ENCODE data around the gene PALLD.

DNA sequence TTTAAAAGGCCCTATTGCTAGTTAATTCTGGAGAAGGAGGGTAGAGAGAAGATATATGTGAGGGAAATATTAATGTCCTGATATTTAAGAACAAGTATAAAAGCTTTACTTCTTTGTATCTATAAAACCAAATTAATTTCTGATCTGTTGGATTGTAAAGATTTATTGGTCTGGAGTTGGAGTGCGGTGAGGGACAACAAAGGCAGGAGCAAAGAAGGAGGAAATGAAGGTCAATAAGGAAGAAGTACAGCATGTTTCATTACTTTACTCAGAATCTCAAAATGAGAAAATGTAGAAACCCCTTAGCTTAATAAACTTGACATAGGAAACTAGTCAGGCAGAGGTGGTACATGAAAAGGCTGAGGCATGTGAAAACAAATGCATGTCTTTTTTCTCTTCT lies 192.9 kb downstream of the PALLD start:
- TF ChIP-seq, protein P1, sequence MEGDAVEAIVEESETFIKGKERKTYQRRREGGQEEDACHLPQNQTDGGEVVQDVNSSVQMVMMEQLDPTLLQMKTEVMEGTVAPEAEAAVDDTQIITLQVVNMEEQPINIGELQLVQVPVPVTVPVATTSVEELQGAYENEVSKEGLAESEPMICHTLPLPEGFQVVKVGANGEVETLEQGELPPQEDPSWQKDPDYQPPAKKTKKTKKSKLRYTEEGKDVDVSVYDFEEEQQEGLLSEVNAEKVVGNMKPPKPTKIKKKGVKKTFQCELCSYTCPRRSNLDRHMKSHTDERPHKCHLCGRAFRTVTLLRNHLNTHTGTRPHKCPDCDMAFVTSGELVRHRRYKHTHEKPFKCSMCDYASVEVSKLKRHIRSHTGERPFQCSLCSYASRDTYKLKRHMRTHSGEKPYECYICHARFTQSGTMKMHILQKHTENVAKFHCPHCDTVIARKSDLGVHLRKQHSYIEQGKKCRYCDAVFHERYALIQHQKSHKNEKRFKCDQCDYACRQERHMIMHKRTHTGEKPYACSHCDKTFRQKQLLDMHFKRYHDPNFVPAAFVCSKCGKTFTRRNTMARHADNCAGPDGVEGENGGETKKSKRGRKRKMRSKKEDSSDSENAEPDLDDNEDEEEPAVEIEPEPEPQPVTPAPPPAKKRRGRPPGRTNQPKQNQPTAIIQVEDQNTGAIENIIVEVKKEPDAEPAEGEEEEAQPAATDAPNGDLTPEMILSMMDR (IDR thresholded peaks at IDR 0.05): no peak
- TF ChIP-seq POLR2A (IDR thresholded peaks at IDR 0.05) (no peak), EP300 (IDR thresholded peaks at IDR 0.05) (no peak)

Measured in sigmoid colon (tissue), 4 donors.